ENCODE results near the gene CD247.

CD247 gene

GRCh38 chr1:167510244-167510643 lies 8.1 kb downstream of the CD247 start:
- Mint-ChIP-seq H3K27me3 (ENCODE audit: low read depth) (no peaks in the 10 kb centered on the region), H3K4me3 (peak overlapping the region; percentile 31), H3K9me3 (no peaks in the 10 kb centered on the region), H3K36me3 (ENCODE audit: low read depth) (peaks cover 65% of the 10 kb centered on the region), H3K4me1 (ENCODE audit: low read depth) (peaks cover 65% of the 10 kb centered on the region), H3K27ac (peak overlapping the region; percentile 13)

- Mint-ChIP-seq H3K27ac (peak overlapping the region; percentile 57), H3K27me3 (ENCODE audit: low read depth) (no peaks in the 10 kb centered on the region), H3K36me3 (ENCODE audit: low read depth) (peaks cover 66% of the 10 kb centered on the region), H3K9me3 (no peaks in the 10 kb centered on the region), H3K4me3 (peak overlapping the region; percentile 30), H3K4me1 (ENCODE audit: low read depth) (peaks cover 65% of the 10 kb centered on the region)
These were observed 8.7 kb downstream of the CD247 start for GRCh38 chr1:167509587-167509986.

GRCh38 chr1:167507719-167508118 lies 10.6 kb downstream of the CD247 start:
- no peaks in the 10 kb centered on the region for H3K9me3 Mint-ChIP-seq
- H3K4me3 Mint-ChIP-seq: no peak overlapping the region
- H3K36me3 Mint-ChIP-seq (ENCODE audit: low read depth): peaks cover 66% of the 10 kb centered on the region
- H3K27me3 Mint-ChIP-seq (ENCODE audit: low read depth): no peaks in the 10 kb centered on the region
- no peak overlapping the region for H3K27ac Mint-ChIP-seq
- H3K4me1 Mint-ChIP-seq (ENCODE audit: low read depth): peaks cover 66% of the 10 kb centered on the region

- Mint-ChIP-seq H3K4me3 (no peak overlapping the region), H3K4me1 (ENCODE audit: low read depth) (peaks cover 66% of the 10 kb centered on the region), H3K27ac (peak overlapping the region; percentile 16), H3K27me3 (ENCODE audit: low read depth) (no peaks in the 10 kb centered on the region), H3K36me3 (ENCODE audit: low read depth) (peaks cover 60% of the 10 kb centered on the region), H3K9me3 (no peaks in the 10 kb centered on the region)
These were observed 13.9 kb downstream of the CD247 start for GRCh38 chr1:167504467-167504827.

GRCh38 chr1:167503626-167504466 lies 14.5 kb downstream of the CD247 start:
- H3K4me3 Mint-ChIP-seq: no peak overlapping the region
- H3K9me3 Mint-ChIP-seq: no peaks in the 10 kb centered on the region
- H3K36me3 Mint-ChIP-seq (ENCODE audit: low read depth): peaks cover 56% of the 10 kb centered on the region
- H3K27ac Mint-ChIP-seq: peak overlapping the region; percentile 28
- H3K4me1 Mint-ChIP-seq (ENCODE audit: low read depth): peaks cover 67% of the 10 kb centered on the region
- no peaks in the 10 kb centered on the region for H3K27me3 Mint-ChIP-seq (ENCODE audit: low read depth)

GRCh38 chr1:167502719-167503462 lies 15.4 kb downstream of the CD247 start:
- H3K27ac Mint-ChIP-seq: no peak overlapping the region
- H3K27me3 Mint-ChIP-seq (ENCODE audit: low read depth): no peaks in the 10 kb centered on the region
- H3K4me1 Mint-ChIP-seq (ENCODE audit: low read depth): peaks cover 67% of the 10 kb centered on the region
- peaks cover 50% of the 10 kb centered on the region for H3K36me3 Mint-ChIP-seq (ENCODE audit: low read depth)
- H3K9me3 Mint-ChIP-seq: no peaks in the 10 kb centered on the region
- no peak overlapping the region for H3K4me3 Mint-ChIP-seq

- Mint-ChIP-seq H3K27ac (peak overlapping the region; percentile 79), H3K27me3 (ENCODE audit: low read depth) (no peaks in the 10 kb centered on the region), H3K4me3 (peak overlapping the region; percentile 48), H3K4me1 (ENCODE audit: low read depth) (peaks cover 68% of the 10 kb centered on the region), H3K9me3 (no peaks in the 10 kb centered on the region), H3K36me3 (ENCODE audit: low read depth) (peaks cover 45% of the 10 kb centered on the region)
These were observed 16.2 kb downstream of the CD247 start for GRCh38 chr1:167502192-167502551.

- Mint-ChIP-seq H3K36me3 (ENCODE audit: low read depth) (peaks cover 44% of the 10 kb centered on the region), H3K9me3 (no peaks in the 10 kb centered on the region), H3K27ac (peak overlapping the region; percentile 79), H3K27me3 (ENCODE audit: low read depth) (no peaks in the 10 kb centered on the region), H3K4me1 (ENCODE audit: low read depth) (peaks cover 72% of the 10 kb centered on the region), H3K4me3 (peak overlapping the region; percentile 48)
These were observed 16.7 kb downstream of the CD247 start for GRCh38 chr1:167501515-167502191.

- Mint-ChIP-seq H3K36me3 (ENCODE audit: low read depth) (peaks cover 51% of the 10 kb centered on the region), H3K4me1 (ENCODE audit: low read depth) (peaks cover 81% of the 10 kb centered on the region), H3K27ac (peak overlapping the region; percentile 74), H3K27me3 (ENCODE audit: low read depth) (no peaks in the 10 kb centered on the region), H3K4me3 (peak overlapping the region; percentile 15), H3K9me3 (no peaks in the 10 kb centered on the region)
These were observed 18.0 kb downstream of the CD247 start for GRCh38 chr1:167500283-167500860.

GRCh38 chr1:167499664-167500101 lies 18.6 kb downstream of the CD247 start:
- Mint-ChIP-seq H3K4me3 (peak overlapping the region; percentile 46), H3K36me3 (ENCODE audit: low read depth) (peaks cover 46% of the 10 kb centered on the region), H3K27me3 (ENCODE audit: low read depth) (no peaks in the 10 kb centered on the region), H3K9me3 (no peaks in the 10 kb centered on the region), H3K4me1 (ENCODE audit: low read depth) (peaks cover 79% of the 10 kb centered on the region), H3K27ac (peak overlapping the region; percentile 74)

GRCh38 chr1:167499106-167499505 lies 19.2 kb downstream of the CD247 start:
- H3K9me3 Mint-ChIP-seq: no peaks in the 10 kb centered on the region
- peaks cover 42% of the 10 kb centered on the region for H3K36me3 Mint-ChIP-seq (ENCODE audit: low read depth)
- H3K27me3 Mint-ChIP-seq (ENCODE audit: low read depth): no peaks in the 10 kb centered on the region
- H3K4me1 Mint-ChIP-seq (ENCODE audit: low read depth): peaks cover 76% of the 10 kb centered on the region
- H3K4me3 Mint-ChIP-seq: peak overlapping the region; percentile 46
- peak overlapping the region; percentile 74 for H3K27ac Mint-ChIP-seq

- peaks cover 37% of the 10 kb centered on the region for H3K36me3 Mint-ChIP-seq (ENCODE audit: low read depth)
- H3K4me1 Mint-ChIP-seq (ENCODE audit: low read depth): peaks cover 74% of the 10 kb centered on the region
- H3K27me3 Mint-ChIP-seq (ENCODE audit: low read depth): no peaks in the 10 kb centered on the region
- H3K27ac Mint-ChIP-seq: peak overlapping the region; percentile 28
- no peaks in the 10 kb centered on the region for H3K9me3 Mint-ChIP-seq
- H3K4me3 Mint-ChIP-seq: no peak overlapping the region
These were observed 21.3 kb downstream of the CD247 start for GRCh38 chr1:167496797-167497619.

GRCh38 chr1:167493372-167493771 lies 25.0 kb downstream of the CD247 start:
- H3K4me3 Mint-ChIP-seq: peak overlapping the region; percentile 78
- peak overlapping the region; percentile 91 for H3K27ac Mint-ChIP-seq
- peaks cover 38% of the 10 kb centered on the region for H3K36me3 Mint-ChIP-seq (ENCODE audit: low read depth)
- no peaks in the 10 kb centered on the region for H3K9me3 Mint-ChIP-seq
- H3K4me1 Mint-ChIP-seq (ENCODE audit: low read depth): peaks cover 71% of the 10 kb centered on the region
- no peaks in the 10 kb centered on the region for H3K27me3 Mint-ChIP-seq (ENCODE audit: low read depth)

Measured in T-helper 1 cell treated with Interleukin-12 subunit alpha and Interleukin-12 subunit beta and Interleukin-4 antibody, amounts not matched to agents 30 μg/mL and 1 μg/mL, for 36 hours (primary cell).